Measurements from ENCODE around the gene PCDHGC4.

- TF ChIP-seq CTCF (conservative IDR thresholded peaks at IDR 0.05) (no peak), ZFX (IDR thresholded peaks at IDR 0.05) (no peak)
These were observed 1.3 kb downstream of the PCDHGC4 start for GRCh38 chr5:141486091-141486490.
